Skeletal muscle satellite cell (primary cell): ENCODE data around the gene NT5C.

ENCODE experiments used
- H3K27me3 ChIP-seq: 2 replicates; pipeline ENCODE4 v1.7.0; 2013; ENCODE audit warnings: low read length; ENCODE audit not compliant: control insufficient read depth, insufficient read depth
- H3K36me3 ChIP-seq: 2 replicates; pipeline ENCODE4 v1.7.0; 2013; ENCODE audit warnings: mild to moderate bottlenecking, control low read depth, low read length; ENCODE audit not compliant: insufficient read depth
- H3K4me1 ChIP-seq: 2 replicates; pipeline ENCODE4 v1.7.0; 2013; ENCODE audit warnings: low read length; ENCODE audit not compliant: control insufficient read depth, insufficient read depth
- H3K4me2 ChIP-seq: 2 replicates; pipeline ENCODE4 v1.7.0; 2013; ENCODE audit warnings: mild to moderate bottlenecking, low read length
- H3K4me3 ChIP-seq: 2 replicates; pipeline ENCODE4 v1.7.0; 2013; ENCODE audit warnings: low read length
- H3K9ac ChIP-seq: 2 replicates; pipeline ENCODE4 v1.7.0; 2013; ENCODE audit warnings: mild to moderate bottlenecking, low read depth, low read length, moderate library complexity
- H3K9me3 ChIP-seq: replicated peaks from 2 replicates; pipeline ENCODE4 v1.7.0; 2013; ENCODE audit warnings: mild to moderate bottlenecking, control low read depth, low read length

Gene NT5C

DNA sequence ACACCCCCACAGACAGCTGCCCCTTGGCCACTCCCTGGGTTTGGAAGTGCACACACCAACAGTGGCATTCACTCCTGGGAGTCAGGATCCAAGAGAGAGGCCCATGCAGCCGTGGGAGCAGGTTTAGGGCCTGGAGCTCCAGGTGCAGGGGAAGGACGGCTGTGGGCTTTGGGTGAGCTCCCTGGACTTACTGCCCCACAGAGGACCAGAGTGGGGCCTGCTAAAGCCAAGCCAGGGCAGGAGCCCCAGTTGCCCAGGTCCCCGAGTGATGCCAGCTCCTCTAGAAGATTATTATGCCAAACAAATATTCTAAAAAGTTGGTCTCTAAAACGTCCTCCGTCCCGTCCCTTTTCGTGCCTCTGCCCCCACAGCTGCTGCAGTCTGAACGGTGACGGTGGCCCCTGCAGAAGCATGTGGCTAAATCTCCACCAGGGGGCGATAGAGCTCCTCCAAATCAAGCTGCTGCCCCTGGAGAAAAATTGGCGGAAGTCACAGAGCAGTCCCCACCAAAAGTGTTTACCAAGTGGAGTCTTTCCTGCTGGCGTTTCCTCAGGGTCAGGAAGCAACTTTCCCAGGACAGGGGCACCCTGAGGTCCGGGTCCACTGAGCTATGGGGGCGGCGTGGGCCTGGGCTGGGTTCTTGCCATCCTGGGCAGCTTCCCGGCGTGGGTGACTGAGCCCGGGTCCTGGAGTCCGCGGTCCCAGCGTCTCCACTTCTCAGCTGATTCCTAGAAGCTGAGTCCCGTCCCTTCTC, 17.6 kb downstream of the NT5C start:
- H3K4me2 ChIP-seq, result peak overlapping the region; percentile 93
- peaks cover 27% of the 10 kb centered on the region for H3K4me1 ChIP-seq
- no peaks in the 10 kb centered on the region for H3K27me3 ChIP-seq
- H3K4me3 ChIP-seq, result peak overlapping the region; percentile 79
- H3K9me3 ChIP-seq, result no peaks in the 10 kb centered on the region
- H3K9ac ChIP-seq, result peak overlapping the region; percentile 82
- H3K36me3 ChIP-seq, result no peaks in the 10 kb centered on the region

DNA sequence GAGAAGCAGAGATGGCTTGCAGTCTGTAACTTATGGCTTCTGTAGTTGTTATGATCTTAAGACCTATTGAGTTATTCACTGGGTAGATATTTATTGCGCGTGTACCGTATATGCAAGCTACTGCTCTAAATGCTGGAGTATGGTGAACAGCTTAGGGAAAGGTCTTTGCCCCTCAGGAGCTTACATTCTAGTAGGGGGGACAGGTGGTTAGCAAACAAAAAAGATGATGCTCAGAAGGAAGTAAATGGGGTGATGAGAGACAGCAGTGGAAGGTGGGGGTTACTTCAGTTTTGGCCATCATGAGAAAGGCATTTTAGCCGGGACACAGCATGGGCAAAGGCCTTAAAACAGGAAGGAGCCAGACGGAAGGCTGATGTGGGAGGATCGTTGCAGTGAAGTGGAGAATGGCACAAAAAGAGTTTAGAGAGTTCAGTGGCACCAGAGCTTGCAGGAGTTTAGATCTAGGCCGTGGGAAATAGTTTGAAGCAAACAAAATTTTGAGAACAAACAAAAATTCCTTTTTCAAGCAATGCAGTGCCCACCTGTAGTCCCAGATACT, 19.7 kb downstream of the NT5C start:
- no peaks in the 10 kb centered on the region for H3K36me3 ChIP-seq
- H3K9me3 ChIP-seq, result no peaks in the 10 kb centered on the region
- H3K27me3 ChIP-seq, result no peaks in the 10 kb centered on the region
- peak overlapping the region; percentile 3 for H3K4me2 ChIP-seq
- H3K4me1 ChIP-seq, result peaks cover 27% of the 10 kb centered on the region
- H3K9ac ChIP-seq, result no peak overlapping the region
- no peak overlapping the region for H3K4me3 ChIP-seq

GRCh38 chr17:75110234-75110937, 21.2 kb downstream of the NT5C start:
- H3K9ac ChIP-seq, result peak overlapping the region; percentile 77
- peaks cover under 1% of the 10 kb centered on the region for H3K27me3 ChIP-seq
- H3K4me2 ChIP-seq, result peak overlapping the region; percentile 97
- H3K9me3 ChIP-seq, result no peaks in the 10 kb centered on the region
- H3K4me3 ChIP-seq, result peak overlapping the region; percentile 86
- no peaks in the 10 kb centered on the region for H3K36me3 ChIP-seq
- H3K4me1 ChIP-seq, result peaks cover 27% of the 10 kb centered on the region

GRCh38 chr17:75109407-75110233, 21.9 kb downstream of the NT5C start, which contains the start of gene ARMC7:
Gene ARMC7 (plus strand): TSS chr17:75109969. CDS start chr17:75110289, 320 bp downstream.
- H3K4me2 ChIP-seq, result peak within 1 kb of the TSS; percentile 97
- H3K9ac ChIP-seq, result peak within 1 kb of the TSS; percentile 77
- peaks cover 23% of the 10 kb centered on the region for H3K4me1 ChIP-seq
- H3K36me3 ChIP-seq, result no peaks in the 10 kb centered on the region
- peak within 1 kb of the TSS; percentile 86 for H3K4me3 ChIP-seq
- no peaks in the 10 kb centered on the region for H3K9me3 ChIP-seq
- H3K27me3 ChIP-seq, result peaks cover 7% of the 10 kb centered on the region

- H3K4me2 ChIP-seq, result peak overlapping the region; percentile 97
- H3K9me3 ChIP-seq, result no peaks in the 10 kb centered on the region
- H3K4me3 ChIP-seq, result peak overlapping the region; percentile 86
- H3K9ac ChIP-seq, result no peak overlapping the region
- peaks cover 7% of the 10 kb centered on the region for H3K27me3 ChIP-seq
- H3K36me3 ChIP-seq, result no peaks in the 10 kb centered on the region
- peaks cover 18% of the 10 kb centered on the region for H3K4me1 ChIP-seq
These were observed 22.5 kb downstream of the NT5C start for GRCh38 chr17:75109046-75109406.

GRCh38 chr17:75108193-75108592, 23.3 kb downstream of the NT5C start:
- no peak overlapping the region for H3K4me3 ChIP-seq
- no peak overlapping the region for H3K9ac ChIP-seq
- H3K36me3 ChIP-seq, result no peaks in the 10 kb centered on the region
- no peak overlapping the region for H3K4me2 ChIP-seq
- H3K27me3 ChIP-seq, result peaks cover 7% of the 10 kb centered on the region
- no peaks in the 10 kb centered on the region for H3K9me3 ChIP-seq
- peaks cover 14% of the 10 kb centered on the region for H3K4me1 ChIP-seq

GRCh38 chr17:75105126-75106080, 26.1 kb downstream of the NT5C start:
- H3K4me3 ChIP-seq, result no peak overlapping the region
- H3K27me3 ChIP-seq, result peaks cover 15% of the 10 kb centered on the region
- H3K4me1 ChIP-seq, result peaks cover 9% of the 10 kb centered on the region
- no peak overlapping the region for H3K9ac ChIP-seq
- no peaks in the 10 kb centered on the region for H3K36me3 ChIP-seq
- no peaks in the 10 kb centered on the region for H3K9me3 ChIP-seq
- H3K4me2 ChIP-seq, result no peak overlapping the region

- H3K4me1 ChIP-seq, result no peaks in the 10 kb centered on the region
- H3K27me3 ChIP-seq, result peaks cover 15% of the 10 kb centered on the region
- H3K4me2 ChIP-seq, result no peak overlapping the region
- H3K9ac ChIP-seq, result no peak overlapping the region
- H3K36me3 ChIP-seq, result no peaks in the 10 kb centered on the region
- no peaks in the 10 kb centered on the region for H3K9me3 ChIP-seq
- no peak overlapping the region for H3K4me3 ChIP-seq
These were observed 27.7 kb downstream of the NT5C start for GRCh38 chr17:75103601-75104554.

DNA sequence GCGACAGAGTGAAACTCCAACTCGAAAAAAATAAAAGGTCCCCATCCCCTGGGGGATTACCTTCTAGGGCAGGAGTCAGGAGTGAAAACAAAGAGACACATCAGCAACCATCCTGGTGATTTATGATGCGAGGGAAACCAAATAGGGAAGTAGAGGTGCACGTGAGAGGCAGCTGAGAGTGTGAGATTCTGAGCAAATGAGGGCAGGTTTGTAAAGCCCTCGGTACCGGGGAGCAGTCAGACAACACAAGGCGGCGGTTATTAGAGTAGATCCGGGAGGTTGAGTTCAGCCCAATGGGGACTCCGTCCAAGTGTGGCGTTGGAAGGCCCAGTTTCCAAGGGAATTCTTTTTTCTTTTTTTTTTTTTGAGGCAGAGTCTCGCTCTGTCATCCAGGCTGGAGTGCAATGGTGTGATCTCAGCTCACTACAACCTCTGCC, 29.1 kb downstream of the NT5C start:
- H3K4me2 ChIP-seq, result no peak overlapping the region
- H3K9me3 ChIP-seq, result no peaks in the 10 kb centered on the region
- H3K4me1 ChIP-seq, result no peaks in the 10 kb centered on the region
- H3K27me3 ChIP-seq, result peaks cover 15% of the 10 kb centered on the region
- H3K36me3 ChIP-seq, result no peaks in the 10 kb centered on the region
- no peak overlapping the region for H3K4me3 ChIP-seq
- H3K9ac ChIP-seq, result no peak overlapping the region
